GM12801 (cell line): ENCODE results near the gene VIPR2.

Experiments
- CTCF ChIP-seq: IDR thresholded peaks from one replicate; pipeline ENCODE4 v1.5.1; 2011; ENCODE audit warnings: control low read depth; ENCODE audit not compliant: insufficient read length; ENCODE audit errors: extremely low read depth

The VIPR2 gene

GRCh38 chr7:159140170-159140910, 4.3 kb downstream of the VIPR2 start:
- no peak for TF ChIP-seq CTCF

GRCh38 chr7:159139639-159140038, 5.0 kb downstream of the VIPR2 start:
- TF ChIP-seq CTCF: no peak

GRCh38 chr7:159139202-159139601, 5.5 kb downstream of the VIPR2 start:
- no peak for TF ChIP-seq CTCF

GRCh38 chr7:159138508-159138907, 6.2 kb downstream of the VIPR2 start:
- TF ChIP-seq CTCF: no peak

GRCh38 chr7:159137906-159138305, 6.8 kb downstream of the VIPR2 start:
- no peak for TF ChIP-seq CTCF

- no peak for TF ChIP-seq CTCF
These were observed 7.8 kb downstream of the VIPR2 start for GRCh38 chr7:159136846-159137245.

GRCh38 chr7:159136442-159136841, 8.2 kb downstream of the VIPR2 start:
- TF ChIP-seq CTCF: no peak

GRCh38 chr7:159136013-159136412, 8.7 kb downstream of the VIPR2 start:
- TF ChIP-seq CTCF: no peak
